ENCODE measurements around the gene ZDHHC5.
"Not testable (repeated sequence)": the region's sequence is repeated elsewhere in the genome, so short reads cannot be mapped to it uniquely, and the experiment has no call there.

The ZDHHC5 gene

DNA sequence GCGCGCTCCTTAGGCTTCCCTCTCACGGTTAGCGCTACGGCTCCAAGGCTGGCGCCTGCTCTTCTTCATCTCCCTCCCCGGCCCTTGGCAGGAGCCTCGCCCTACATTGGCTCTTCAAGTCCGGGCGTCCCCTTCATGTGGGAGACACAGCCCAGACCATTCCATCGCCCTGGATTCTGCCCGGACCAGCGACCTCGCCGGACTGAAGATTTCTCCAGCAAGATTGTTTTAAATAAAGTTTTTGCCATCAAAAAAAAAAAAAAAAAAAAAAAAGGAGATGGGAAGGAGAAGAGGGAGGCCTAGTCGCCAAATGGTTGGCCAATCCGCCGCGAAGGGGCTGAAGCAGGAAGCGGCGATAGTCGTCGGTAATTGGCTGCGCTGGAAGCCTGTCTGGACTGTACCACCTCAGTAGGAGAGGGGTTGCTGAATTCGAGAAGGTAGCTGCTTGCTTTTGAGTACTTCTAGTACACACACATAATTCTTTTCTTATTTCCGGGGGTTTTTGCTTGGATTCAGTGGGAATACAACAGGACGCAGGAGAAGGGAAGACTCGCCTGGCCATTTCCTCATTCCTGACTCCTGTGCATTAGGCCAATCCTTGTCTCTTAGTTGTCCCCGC is 688 bp upstream of the ZDHHC5 start:
- peak; percentile 97 for DNase-seq (ENCODE audit: low read depth, low spot score)

GRCh38 chr11:57668434-57668782 is 494 bp downstream of the ZDHHC5 start:
- no peak for DNase-seq (ENCODE audit: low read depth, low spot score)

- no peak for DNase-seq (ENCODE audit: low read depth, low spot score)
Measured at GRCh38 chr11:57674251-57674650, 6.3 kb downstream of the ZDHHC5 start.

DNA sequence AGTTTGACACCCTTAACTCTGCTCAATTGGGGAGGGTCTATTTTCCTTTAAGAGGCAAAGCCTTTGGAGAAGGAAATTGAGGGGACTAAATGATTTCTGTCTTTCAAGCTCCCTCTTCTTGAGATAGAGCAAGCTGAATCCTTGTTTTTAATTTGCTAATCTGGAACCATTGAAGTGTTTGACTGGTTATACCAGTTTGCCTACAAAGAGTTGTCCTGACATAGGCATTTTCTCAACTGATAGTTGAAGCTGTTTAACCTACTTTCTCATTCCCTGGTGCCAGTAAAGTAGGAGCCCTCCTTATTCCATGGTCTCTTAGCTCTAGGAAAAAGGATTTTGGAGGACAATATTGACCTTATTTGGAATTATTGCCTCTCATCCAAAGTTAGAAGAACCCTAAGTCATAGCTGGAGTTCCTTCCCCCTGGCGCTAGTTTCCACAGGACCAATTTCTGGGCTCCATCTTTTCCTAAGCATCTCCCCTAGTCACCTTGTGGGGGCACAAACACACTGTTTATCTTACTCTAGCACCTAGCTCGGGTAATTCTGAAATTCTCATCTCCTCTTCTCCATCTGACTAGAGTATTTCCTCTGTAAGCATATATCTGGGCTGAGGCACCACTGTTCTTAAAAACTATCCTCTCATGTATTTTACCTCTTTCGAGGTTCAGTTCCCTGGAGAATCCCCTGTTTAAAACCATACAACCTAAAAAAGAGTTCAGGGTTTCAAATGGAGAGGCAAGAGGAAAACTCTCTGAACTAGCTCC is 7.4 kb downstream of the ZDHHC5 start:
- DNase-seq (ENCODE audit: low read depth, low spot score) = no peak

- DNase-seq (ENCODE audit: low read depth, low spot score) = no peak
Measured at GRCh38 chr11:57679396-57679795, 11.5 kb downstream of the ZDHHC5 start.

DNA sequence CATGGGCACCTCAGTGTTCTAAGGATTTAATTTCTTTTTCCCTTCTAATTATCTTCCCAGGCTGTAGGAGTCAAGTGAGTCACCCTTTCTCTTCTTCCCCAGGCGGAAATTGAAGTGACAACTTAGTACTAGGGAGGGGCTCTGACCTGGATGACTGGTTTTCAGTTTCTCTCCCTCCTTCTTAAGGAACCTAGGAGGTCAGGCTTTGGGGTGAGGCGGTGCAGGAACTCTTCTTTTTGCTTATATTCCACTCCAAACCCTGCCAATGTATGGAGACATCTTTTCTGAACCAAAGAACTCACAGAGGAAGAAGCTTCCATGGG is 12.6 kb downstream of the ZDHHC5 start:
- DNase-seq (ENCODE audit: low read depth, low spot score) = no peak

DNA sequence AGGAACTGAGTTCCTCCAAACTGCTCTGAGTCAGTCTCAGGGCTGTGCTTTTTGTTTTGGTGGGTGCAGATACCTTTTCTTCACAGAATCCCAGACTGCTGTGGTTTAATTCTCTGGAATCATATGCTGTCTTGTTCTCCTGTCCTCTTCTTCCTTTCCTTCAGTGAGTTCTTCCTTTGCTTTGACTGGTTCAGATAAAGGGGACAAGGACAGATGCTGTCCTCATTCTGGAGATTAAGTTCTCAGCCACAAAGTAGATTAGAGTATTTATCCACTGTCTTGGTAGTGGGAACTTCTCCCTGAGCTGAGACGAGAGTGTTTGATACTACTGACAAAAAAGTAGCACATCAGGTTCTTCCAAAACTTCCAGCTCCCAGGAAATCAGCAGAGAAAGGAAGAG is 13.3 kb downstream of the ZDHHC5 start:
- DNase-seq (ENCODE audit: low read depth, low spot score) = no peak

DNA sequence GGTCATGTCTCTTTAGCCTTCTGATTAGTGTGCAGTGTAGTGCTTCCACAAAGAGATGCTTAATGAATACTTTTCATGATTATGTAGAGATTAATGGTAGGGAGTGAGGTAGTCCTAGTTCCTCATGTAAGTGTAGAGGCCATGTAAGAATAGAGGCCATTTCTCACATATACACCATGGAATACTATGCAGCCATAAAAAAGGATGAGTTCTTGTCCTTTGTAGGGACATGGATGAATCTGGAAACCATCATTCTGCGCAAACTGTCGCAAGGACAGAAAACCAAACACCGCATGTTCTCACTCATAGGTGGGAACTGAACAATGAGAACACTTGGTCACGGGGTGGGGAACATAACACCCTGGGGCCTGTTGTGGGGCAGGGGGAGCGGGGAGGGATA is 22.6 kb downstream of the ZDHHC5 start:
- DNase-seq (ENCODE audit: low read depth, low spot score) = not testable (repeated sequence)

- no peak for DNase-seq (ENCODE audit: low read depth, low spot score)
Measured at GRCh38 chr11:57698843-57699365, 31.0 kb downstream of the ZDHHC5 start.

GRCh38 chr11:57699813-57700212 is 31.9 kb downstream of the ZDHHC5 start:
- no peak for DNase-seq (ENCODE audit: low read depth, low spot score)

GRCh38 chr11:57700425-57700824 is 32.5 kb downstream of the ZDHHC5 start:
- DNase-seq (ENCODE audit: low read depth, low spot score) = no peak

GRCh38 chr11:57703341-57703740 is 35.4 kb downstream of the ZDHHC5 start:
- no peak for DNase-seq (ENCODE audit: low read depth, low spot score)

DNA sequence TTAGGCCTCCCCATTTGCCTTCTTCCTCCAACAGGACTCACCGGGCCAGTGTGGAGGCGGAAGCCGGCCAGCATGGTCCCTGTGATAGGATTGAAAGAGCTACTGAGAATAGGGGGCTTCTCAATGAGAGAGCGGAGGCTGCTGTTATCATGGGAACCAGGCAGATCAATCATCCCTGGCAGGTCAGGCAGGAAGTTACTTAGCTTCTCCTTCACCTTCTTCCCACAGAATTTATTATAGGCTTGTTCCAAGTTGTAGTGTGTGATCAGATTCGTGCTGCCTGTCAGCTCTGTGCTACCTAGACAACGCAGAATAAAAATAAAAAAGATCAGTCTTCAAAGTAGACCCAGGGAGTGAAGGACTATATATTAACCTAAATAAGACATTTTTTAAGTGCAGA is 37.0 kb downstream of the ZDHHC5 start:
- DNase-seq (ENCODE audit: low read depth, low spot score) = no peak

- not testable (repeated sequence) for DNase-seq (ENCODE audit: low read depth, low spot score)
Measured at GRCh38 chr11:57705432-57705831, 37.5 kb downstream of the ZDHHC5 start.

GRCh38 chr11:57709802-57710367 is 42.0 kb downstream of the ZDHHC5 start:
- no peak for DNase-seq (ENCODE audit: low read depth, low spot score)

- peak; percentile 92 for DNase-seq (ENCODE audit: low read depth, low spot score)
Measured at GRCh38 chr11:57711414-57712255, 43.7 kb downstream of the ZDHHC5 start, which contains the start of gene MED19. Gene MED19, minus strand, starts transcription at chr11:57712215. Its CDS starts 36 bp downstream, at chr11:57712179.

GRCh38 chr11:57712256-57713150 is 44.6 kb downstream of the ZDHHC5 start, which contains the start of gene TMX2:
Gene TMX2, plus strand, starts transcription at chr11:57712593. Its CDS starts 26 bp downstream, at chr11:57712619.
- peak; percentile 98 for DNase-seq (ENCODE audit: low read depth, low spot score)

DNA sequence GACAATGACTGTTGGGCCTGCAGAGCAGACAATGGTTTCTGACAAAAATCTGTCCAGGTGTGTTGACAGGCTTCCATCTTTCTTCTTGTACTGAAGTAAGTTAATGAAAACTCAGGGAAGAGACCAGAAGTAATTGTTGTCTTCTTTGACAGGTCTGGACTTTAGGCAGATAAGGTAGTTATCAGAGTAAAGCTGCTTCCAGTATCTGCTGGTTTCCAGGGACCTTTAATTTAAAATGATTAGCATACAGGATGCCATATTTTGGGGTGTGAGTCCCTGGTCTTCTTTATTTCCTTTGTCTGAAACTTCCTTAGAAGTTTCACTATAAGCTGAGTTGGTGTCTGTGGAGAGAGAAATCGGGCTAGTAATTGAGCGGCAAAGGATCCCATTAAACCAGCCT is 45.9 kb downstream of the ZDHHC5 start:
- no peak for DNase-seq (ENCODE audit: low read depth, low spot score)

GRCh38 chr11:57716726-57717125 is 48.8 kb downstream of the ZDHHC5 start:
- not testable (repeated sequence) for DNase-seq (ENCODE audit: low read depth, low spot score)

DNA sequence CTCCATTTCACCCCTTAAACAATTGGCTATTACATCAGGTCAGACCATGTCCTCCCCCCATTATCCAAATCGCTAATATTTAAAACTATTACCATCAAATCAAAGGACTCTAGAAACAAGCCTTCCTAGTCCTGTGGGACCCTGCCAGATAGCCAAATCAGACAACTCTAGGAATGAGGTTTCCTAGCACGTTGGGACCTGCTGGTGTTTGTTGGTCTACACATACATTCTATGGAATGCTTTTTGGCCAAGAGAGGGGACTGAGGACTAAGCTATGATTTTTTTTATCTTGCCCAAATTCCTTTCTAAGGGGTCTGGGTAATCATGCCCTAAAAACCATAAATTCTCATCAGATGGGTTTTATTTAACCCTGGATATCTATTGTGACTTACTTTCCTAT is 59.3 kb downstream of the ZDHHC5 start:
- DNase-seq (ENCODE audit: low read depth, low spot score) = no peak

DNA sequence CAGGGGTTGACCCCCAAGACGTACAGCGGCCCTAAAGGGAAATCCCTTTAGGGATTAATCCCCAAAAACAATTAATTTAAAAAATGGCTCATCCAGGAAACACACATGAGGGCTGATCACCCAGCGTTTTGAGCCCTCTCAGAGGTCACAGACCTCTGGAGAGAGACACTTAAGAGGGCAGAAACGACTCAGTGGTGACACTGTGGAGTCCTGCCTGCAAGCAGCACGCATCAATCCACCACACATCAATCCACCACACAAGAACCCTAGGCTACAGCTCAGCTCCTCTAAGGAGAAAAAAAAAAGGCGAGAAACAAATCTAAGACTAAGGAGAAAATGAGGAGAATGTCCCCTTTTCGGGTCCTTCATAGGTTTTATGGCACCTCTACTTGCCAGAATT is 60.9 kb downstream of the ZDHHC5 start:
- no peak for DNase-seq (ENCODE audit: low read depth, low spot score)
